A673 (cell line): Measurements from ENCODE around the gene ZBTB16. TPM values are rescaled to one million over a fixed set of nuclear protein-coding genes. Genes with fewer than 3 reads are reported as not detected.

Experiments used
- BruUV-seq: library from RNA; stranded (reverse); fragments of 400-500 nt; replicated peaks from 2 replicates; lab custom pipeline; 2021; lab: Mats Ljungman, UMichigan
- CTCF ChIA-PET: fragments of 300-600 bp; sonication (Branson Sonifier 250); formaldehyde crosslinking; loops from one replicate; lab custom pipeline; 2022; ENCODE audit warnings: antibody characterized with exemption; lab: Charles Lee
- POLR2A ChIA-PET: fragments of 300-600 bp; sonication (Branson Sonifier 250); formaldehyde crosslinking; loops from one replicate; lab custom pipeline; 2022; ENCODE audit warnings: antibody characterized with exemption; ENCODE audit not compliant: low non-redundant PET; lab: Charles Lee
- DNase-seq: peaks from one replicate; pipeline ENCODE4 v3.0.0-alpha.2; 2015; ENCODE audit warnings: low spot score
- H3K27ac ChIP-seq: fragments of 200-600 bp; sonication (generic); 2 replicates; pipeline ENCODE4 v1.5.1; 2016; ENCODE audit warnings: mixed run types, low read depth, mild to moderate bottlenecking, mixed read lengths, antibody characterized with exemption, low read length; ENCODE audit not compliant: poor library complexity, severe bottlenecking
- H3K27me3 ChIP-seq: fragments of 200-600 bp; sonication (generic); replicated peaks from 2 replicates; pipeline ENCODE4 v1.6.1; 2017; ENCODE audit warnings: mixed run types, low read depth, mild to moderate bottlenecking, mixed read lengths, antibody characterized with exemption, low read length; ENCODE audit not compliant: insufficient read depth, poor library complexity
- H3K36me3 ChIP-seq: fragments of 200-600 bp; sonication (generic); 2 replicates; pipeline ENCODE4 v1.6.1; 2016; ENCODE audit warnings: mixed run types, mild to moderate bottlenecking, mixed read lengths, antibody characterized with exemption, low read length; ENCODE audit not compliant: insufficient read depth, poor library complexity, severe bottlenecking
- H3K4me1 ChIP-seq: fragments of 200-600 bp; sonication (generic); 2 replicates; pipeline ENCODE4 v1.6.1; 2017; ENCODE audit warnings: mixed run types, mild to moderate bottlenecking, mixed read lengths, antibody characterized with exemption, low read length; ENCODE audit not compliant: insufficient read depth, poor library complexity, severe bottlenecking
- H3K4me3 ChIP-seq: fragments of 200-600 bp; sonication (generic); 2 replicates; pipeline ENCODE4 v1.5.1; 2016; ENCODE audit warnings: low read depth, mixed run types, mild to moderate bottlenecking, mixed read lengths, low read length; ENCODE audit not compliant: poor library complexity, severe bottlenecking
- H3K9me3 ChIP-seq: fragments of 200-600 bp; sonication (generic); 2 replicates; pipeline ENCODE4 v1.6.1; 2016; ENCODE audit warnings: mixed run types, low read depth, mild to moderate bottlenecking, mixed read lengths, antibody characterized with exemption, low read length; ENCODE audit not compliant: poor library complexity, severe bottlenecking
- EZH2 ChIP-seq: fragments of 200-600 bp; sonication (generic); IDR thresholded peaks from 2 replicates; pipeline ENCODE4 v1.6.1; 2017; ENCODE audit warnings: borderline replicate concordance, low read depth, mild to moderate bottlenecking, mixed read lengths, antibody characterized with exemption, low read length; ENCODE audit not compliant: poor library complexity, severe bottlenecking
- intact Hi-C: fragments of 100-400 bp; cut with micrococcal nuclease; formaldehyde crosslinking; loops from one replicate; pipeline ENCODE4 v1.10.0; 2022; ENCODE audit not compliant: unreplicated experiment
- total RNA-seq: library from RNA; stranded (reverse); gene quantifications from 2 replicates; pipeline ENCODE4 v1.2.3, GENCODE V29; 2021
- TF ChIP-seq, protein P1 (sequence below): fragments of 300-800, 200-600 bp; sonication (generic); conservative IDR thresholded peaks from 2 replicates; pipeline ENCODE4 v1.5.1; 2017; ENCODE audit warnings: low read depth, mild to moderate bottlenecking, antibody characterized with exemption, low read length, moderate library complexity, mixed read lengths

The ZBTB16 gene
- total RNA-seq, 1 experiment from 2014 or later = 12.0 TPM

DNA sequence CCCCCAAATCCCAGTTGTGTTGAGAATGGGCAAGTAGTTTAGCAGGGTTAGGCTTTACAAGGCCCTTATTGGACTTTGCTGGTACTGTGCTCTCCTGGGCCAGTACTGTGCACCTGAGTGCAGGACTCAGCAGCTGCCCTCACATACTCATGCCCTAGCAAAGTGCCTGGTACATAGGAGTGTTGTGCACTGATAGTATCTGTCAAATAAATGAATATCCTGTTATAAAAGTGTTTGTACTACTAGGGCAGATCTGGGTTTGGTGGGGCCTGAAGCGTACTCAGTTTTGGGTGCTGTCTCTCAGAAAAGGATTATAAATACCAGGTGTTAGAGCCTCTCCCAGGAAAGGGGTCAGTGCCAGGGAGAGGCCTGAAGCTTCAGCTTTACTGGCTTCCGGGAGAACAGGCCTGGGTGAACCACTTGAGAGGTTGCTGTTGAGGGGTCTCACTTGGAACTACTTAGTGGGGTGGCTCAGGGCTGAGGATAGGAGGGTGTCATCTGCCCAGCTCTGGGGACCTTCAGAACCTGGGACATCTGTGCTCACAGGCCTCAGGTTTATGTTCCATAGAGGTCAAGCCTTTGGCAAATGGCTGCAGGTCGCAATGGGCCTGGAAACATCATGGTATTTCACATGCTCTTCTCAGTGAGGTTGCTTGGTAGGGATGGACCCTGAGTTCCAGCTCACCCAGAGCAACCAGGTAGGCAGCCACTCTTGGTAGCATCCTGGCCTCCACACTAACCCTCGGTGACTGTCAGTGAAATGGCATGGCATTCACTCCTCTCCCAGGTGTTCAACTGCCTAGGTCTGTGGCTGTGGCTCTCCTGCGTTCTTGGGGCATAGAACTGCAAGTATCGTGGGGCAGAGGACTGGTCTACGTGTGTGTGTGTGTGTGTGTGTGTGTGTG, 106.1 kb downstream of the ZBTB16 start:
- ChIA-PET CTCF (no interaction called here), POLR2A (no interaction called here)
- intact Hi-C loops = loop anchor here (2.0 kb wide), 1 partner anchor 89 kb away; no protein-coding TSS in a partner anchor
- TF ChIP-seq, protein P1, sequence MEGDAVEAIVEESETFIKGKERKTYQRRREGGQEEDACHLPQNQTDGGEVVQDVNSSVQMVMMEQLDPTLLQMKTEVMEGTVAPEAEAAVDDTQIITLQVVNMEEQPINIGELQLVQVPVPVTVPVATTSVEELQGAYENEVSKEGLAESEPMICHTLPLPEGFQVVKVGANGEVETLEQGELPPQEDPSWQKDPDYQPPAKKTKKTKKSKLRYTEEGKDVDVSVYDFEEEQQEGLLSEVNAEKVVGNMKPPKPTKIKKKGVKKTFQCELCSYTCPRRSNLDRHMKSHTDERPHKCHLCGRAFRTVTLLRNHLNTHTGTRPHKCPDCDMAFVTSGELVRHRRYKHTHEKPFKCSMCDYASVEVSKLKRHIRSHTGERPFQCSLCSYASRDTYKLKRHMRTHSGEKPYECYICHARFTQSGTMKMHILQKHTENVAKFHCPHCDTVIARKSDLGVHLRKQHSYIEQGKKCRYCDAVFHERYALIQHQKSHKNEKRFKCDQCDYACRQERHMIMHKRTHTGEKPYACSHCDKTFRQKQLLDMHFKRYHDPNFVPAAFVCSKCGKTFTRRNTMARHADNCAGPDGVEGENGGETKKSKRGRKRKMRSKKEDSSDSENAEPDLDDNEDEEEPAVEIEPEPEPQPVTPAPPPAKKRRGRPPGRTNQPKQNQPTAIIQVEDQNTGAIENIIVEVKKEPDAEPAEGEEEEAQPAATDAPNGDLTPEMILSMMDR = no peak
- TF ChIP-seq EZH2 = no peak
- DNase-seq = no peak
- no TSS peak for BruUV-seq
- H3K27me3 ChIP-seq = no peaks in the 10 kb centered on the region
- H3K27ac ChIP-seq = no peak overlapping the region
- no peaks in the 10 kb centered on the region for H3K9me3 ChIP-seq
- H3K4me3 ChIP-seq = no peak overlapping the region
- H3K36me3 ChIP-seq = no peaks in the 10 kb centered on the region
- H3K4me1 ChIP-seq = peaks cover 94% of the 10 kb centered on the region

DNA sequence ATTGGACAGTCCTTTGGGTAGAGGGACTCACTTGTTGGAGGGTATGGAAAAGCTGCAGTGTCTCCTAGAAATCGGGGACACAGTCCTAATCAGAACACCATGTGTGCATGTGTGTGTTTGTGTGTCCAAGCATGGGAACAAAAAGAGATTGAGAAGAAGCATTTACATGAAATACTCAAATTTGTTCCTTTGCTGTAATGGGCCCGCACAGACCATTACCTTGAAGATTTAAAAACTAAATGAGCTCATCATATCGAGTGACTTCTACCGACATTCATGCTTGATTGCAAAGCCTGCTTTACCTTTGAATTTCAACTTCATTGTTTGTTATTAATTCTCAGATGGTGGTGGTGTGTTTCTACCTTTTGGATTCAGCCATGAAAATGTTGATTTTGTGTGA, 106.9 kb downstream of the ZBTB16 start:
- TF ChIP-seq, protein P1 = no peak
- no peak for TF ChIP-seq EZH2
- ChIA-PET CTCF (interaction anchor here (0.6 kb wide), 1 partner anchor 173 kb away, joined by 5 read pairs; no protein-coding TSS in a partner anchor), POLR2A (interaction anchor here (0.5 to 0.7 kb wide), 2 partner anchors 18 to 23 kb away, joined by 4 to 14 read pairs; no protein-coding TSS in a partner anchor)
- H3K27me3 ChIP-seq = no peaks in the 10 kb centered on the region
- H3K9me3 ChIP-seq = no peaks in the 10 kb centered on the region
- no peak overlapping the region for H3K4me3 ChIP-seq
- intact Hi-C loops = loop anchor here (2.0 kb wide), 1 partner anchor 90 kb away; no protein-coding TSS in a partner anchor
- DNase-seq = no peak
- H3K4me1 ChIP-seq = peaks cover 96% of the 10 kb centered on the region
- H3K36me3 ChIP-seq = no peaks in the 10 kb centered on the region
- no TSS peak for BruUV-seq
- H3K27ac ChIP-seq = no peak overlapping the region

DNA sequence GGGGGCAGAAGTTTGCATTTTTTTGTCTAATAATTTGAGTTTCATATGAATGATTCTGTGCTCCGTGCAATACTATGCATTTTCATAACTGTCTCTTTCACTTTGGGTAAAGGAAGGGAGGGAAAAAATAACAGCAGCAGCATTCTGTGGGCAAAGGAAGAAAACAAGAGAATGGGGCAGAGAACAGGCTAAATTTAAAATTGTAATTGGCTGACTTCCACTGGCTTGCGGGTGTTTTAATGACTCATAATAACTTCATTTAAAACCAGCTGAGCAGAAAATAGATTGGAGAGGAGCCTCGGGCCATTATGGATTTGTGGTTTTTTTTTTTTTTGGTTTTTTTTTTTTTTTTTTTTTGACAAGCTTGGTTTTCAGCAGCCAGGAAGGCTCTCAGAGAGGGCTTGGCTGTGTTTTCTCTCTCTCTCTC, 107.4 kb downstream of the ZBTB16 start:
- intact Hi-C loops = loop anchor here (2.0 kb wide), 1 partner anchor 90 kb away; no protein-coding TSS in a partner anchor
- no peaks in the 10 kb centered on the region for H3K9me3 ChIP-seq
- BruUV-seq = no TSS peak
- peak; percentile 94 for DNase-seq
- TF ChIP-seq, protein P1 = no peak
- TF ChIP-seq EZH2 = no peak
- no peaks in the 10 kb centered on the region for H3K27me3 ChIP-seq
- H3K4me3 ChIP-seq = peak overlapping the region; percentile 5
- no peak overlapping the region for H3K27ac ChIP-seq
- CTCF ChIA-PET = interaction anchor here (0.6 kb wide), 1 partner anchor 174 kb away, joined by 5 read pairs; no protein-coding TSS in a partner anchor
- POLR2A ChIA-PET = interaction anchor here (0.5 to 0.7 kb wide), 2 partner anchors 19 to 24 kb away, joined by 4 to 14 read pairs; no protein-coding TSS in a partner anchor
- H3K36me3 ChIP-seq = no peaks in the 10 kb centered on the region
- peaks cover 96% of the 10 kb centered on the region for H3K4me1 ChIP-seq
